NCI-H2227 treated with DMSO at 0.1 percent for 48 hours (cell line): ENCODE measurements around the gene NPLOC4.
"Not testable (repeated sequence)": the region's sequence is repeated elsewhere in the genome, so short reads cannot be mapped to it uniquely, and the experiment has no call there.

Source experiments
- DNase-seq: peaks from one replicate; lab custom pipeline; 2025; lab: John Stamatoyannopoulos, UW

Gene NPLOC4

DNA sequence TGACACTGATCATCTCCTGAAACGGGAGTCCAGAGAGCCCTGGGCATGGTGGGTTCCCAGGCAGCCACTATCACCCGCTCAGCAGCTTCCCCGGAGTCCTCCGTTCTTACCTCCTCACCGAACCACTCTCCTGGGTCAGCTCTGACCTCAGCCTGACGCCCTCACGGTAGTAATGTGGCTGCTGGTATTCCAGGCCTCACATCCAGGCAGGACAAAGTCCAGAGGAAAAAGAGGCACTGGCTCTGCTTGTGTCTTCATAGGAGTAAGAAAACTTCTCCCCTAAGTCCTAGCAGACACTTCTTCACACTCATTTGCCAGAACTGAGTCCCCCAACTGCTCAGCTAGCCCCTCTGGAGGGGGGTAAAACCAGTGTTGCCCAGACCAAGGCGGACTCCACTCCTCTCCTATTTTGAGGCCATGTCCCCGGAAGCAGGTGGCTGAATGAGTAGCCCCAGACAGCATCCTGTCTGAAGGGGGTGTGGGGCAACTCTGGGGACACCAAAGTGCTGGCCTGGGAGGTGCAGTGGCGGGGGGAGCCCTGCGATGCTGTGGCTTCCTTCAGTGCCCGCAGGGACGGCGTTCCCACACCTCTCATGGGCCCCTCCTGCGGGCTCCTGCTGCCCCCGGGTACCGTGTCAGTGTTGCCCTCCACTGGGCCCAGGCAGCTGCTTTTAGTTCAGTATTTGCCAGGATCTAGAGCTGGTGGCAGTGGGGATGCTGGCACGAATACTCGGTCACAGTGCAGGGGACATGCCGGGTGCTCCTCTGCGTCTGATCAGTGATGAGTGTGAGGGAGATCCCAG lies 103.4 kb downstream of the NPLOC4 start:
- no peak for DNase-seq

DNA sequence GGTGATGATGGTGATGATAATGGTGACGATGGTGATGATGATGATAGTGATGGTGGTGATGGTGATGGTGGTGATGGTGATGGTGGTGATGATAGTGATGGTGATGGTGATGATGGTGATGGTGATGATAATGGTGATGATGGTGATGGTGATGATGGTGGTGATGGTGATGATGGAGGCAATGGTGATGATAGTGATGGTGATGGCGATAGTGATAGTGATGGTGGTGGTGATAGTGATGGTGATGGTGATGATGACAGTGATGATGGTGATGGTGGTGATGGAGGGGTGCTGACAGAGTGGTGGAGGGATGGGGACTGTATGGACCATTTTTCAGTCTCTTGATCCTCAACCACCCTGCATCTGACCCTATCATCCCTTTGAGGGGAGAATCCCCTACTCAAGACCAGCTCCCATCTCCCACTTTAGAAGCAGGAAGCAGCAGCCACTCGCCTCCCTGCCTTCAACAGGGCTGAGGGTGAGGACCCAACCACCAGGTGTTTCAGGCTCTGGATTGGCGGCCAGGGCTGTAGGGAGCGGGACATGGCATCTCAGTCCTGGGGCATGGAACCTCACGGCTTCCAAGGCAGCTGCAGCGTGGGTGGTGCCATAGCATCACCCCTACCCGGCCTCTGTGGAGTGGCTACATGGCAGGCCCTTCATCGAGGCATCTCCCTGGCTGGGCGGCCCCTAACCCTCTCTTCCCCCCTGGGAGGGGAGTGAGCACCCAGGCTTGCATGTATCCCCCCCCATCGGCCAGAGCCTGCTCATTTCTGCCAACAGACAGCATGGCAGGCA lies 104.2 kb downstream of the NPLOC4 start:
- no peak for DNase-seq

DNA sequence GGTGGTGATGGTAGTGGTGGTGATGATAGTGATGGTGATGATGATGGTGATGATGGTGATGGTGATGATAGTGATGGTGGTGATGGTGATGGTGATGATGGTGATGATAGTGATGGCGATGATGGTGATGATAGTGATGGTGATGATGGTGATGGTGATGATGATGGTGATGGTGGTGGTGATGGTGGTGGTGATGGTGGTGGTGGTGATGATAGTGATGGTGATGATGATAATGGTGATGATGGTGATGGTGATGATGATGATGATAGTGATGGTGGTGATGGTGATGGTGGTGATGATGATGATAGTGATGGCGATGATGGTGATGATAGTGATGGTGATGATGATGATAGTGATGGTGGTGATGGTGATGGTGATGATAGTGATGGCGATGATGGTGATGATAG lies 104.9 kb downstream of the NPLOC4 start:
- not testable (repeated sequence) for DNase-seq

DNA sequence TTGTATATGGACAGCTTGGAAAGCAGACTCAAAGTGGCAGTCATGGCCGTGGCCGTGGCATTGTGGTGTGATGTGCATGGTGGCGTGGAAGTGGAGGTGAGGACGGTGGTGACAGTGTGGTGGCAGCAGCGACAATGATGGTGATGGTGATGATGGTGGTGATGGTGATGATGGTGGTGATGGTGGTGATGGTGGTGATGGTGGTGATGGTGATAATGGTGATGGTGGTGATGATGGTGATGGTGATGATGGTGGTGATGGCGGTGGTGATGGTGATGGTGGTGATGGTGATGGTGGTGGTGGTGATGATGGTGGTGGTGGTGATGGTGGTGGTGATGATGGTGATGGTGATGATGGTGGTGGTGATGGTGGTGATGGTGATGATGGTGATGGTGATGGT lies 105.9 kb downstream of the NPLOC4 start:
- not testable (repeated sequence) for DNase-seq

DNA sequence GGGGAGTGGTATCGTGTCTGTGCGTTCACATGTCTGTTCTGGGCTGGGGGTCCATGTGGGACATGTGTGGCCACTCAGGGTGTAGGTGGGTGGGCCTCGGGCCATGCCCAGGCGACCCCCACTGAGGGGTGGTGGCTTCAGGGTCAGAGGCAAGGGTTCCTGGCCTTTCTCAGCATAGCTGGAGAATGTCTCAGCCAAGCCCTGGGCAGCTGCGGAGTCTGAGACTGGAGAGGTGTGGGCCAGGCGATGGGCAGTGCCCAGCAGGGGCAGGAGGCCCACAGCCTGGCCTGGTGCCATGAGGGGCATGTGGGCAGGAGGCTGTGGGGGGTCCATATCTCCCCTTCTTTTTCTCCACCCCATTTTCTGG lies 107.5 kb downstream of the NPLOC4 start:
- no peak for DNase-seq

DNA sequence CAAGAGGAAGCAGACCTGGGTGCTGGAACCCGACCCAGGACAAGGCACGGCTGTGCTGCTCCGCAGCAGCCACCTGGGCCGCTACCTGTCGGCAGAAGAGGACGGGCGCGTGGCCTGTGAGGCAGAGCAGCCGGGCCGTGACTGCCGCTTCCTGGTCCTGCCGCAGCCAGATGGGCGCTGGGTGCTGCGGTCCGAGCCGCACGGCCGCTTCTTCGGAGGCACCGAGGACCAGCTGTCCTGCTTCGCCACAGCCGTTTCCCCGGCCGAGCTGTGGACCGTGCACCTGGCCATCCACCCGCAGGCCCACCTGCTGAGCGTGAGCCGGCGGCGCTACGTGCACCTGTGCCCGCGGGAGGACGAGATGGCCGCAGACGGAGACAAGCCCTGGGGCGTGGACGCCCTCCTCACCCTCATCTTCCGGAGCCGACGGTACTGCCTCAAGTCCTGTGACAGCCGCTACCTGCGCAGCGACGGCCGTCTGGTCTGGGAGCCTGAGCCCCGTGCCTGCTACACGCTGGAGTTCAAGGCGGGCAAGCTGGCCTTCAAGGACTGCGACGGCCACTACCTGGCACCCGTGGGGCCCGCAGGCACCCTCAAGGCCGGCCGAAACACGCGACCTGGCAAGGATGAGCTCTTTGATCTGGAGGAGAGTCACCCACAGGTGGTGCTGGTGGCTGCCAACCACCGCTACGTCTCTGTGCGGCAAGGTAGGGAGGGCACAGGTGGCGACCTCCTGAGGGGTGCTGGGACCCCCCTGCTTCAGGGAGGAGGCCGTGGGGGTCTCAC lies 108.1 kb downstream of the NPLOC4 start:
- no peak for DNase-seq

DNA sequence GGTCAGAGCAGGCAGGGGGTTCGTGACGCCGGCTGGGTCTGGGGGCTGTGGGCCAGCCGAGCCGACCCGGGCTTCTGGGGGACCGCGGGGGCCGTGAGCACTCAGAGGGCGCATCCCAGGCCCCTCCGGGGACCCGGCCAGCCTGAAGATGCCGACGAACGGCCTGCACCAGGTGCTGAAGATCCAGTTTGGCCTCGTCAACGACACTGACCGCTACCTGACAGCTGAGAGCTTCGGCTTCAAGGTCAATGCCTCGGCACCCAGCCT lies 108.6 kb downstream of the NPLOC4 start:
- no peak for DNase-seq

DNA sequence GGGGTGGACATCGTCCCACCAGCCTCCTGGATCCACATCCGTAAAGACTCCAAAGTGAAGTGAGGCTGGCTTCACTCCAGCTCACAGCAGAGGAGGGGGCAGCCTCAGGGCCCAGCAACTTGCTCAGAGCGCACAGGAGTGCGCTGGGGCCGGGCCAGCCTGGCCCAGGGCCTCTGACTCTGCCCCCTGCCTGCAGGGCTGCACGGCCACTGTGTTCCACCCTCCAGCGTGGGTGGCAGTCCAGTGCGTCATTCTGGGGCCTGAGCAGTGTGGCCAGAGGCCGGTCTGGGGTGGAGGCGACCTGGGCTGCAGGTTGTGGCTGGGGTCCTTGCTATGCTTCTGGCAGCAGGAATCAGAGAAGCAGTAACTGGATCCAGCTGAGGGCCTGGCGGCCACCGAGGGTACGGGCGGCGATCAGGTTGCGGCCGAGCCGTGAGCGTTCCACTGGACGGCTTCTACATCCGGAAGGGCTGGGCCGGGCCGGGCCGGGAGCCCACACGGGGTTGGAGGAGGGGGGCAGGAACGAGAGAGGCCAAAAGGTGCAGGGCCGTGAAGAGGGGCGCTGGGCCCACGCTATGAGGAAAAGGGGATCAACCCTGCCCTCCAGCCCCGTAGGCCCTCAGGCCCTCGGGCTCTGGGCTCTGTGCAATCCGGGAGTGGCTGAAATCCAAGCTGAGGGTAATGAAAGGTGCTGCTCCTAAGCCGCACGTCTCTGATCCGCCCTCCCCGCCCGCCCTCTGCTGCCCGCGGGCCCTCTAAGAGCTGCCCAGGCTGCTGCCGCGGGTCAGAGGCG lies 109.1 kb downstream of the NPLOC4 start, which contains the start of gene FSCN2:
Gene FSCN2, plus strand, starts transcription at position 787 of the 793 bp plus-strand sequence. CDS start 155 bp downstream, outside the sequence.
- no peak for DNase-seq

DNA sequence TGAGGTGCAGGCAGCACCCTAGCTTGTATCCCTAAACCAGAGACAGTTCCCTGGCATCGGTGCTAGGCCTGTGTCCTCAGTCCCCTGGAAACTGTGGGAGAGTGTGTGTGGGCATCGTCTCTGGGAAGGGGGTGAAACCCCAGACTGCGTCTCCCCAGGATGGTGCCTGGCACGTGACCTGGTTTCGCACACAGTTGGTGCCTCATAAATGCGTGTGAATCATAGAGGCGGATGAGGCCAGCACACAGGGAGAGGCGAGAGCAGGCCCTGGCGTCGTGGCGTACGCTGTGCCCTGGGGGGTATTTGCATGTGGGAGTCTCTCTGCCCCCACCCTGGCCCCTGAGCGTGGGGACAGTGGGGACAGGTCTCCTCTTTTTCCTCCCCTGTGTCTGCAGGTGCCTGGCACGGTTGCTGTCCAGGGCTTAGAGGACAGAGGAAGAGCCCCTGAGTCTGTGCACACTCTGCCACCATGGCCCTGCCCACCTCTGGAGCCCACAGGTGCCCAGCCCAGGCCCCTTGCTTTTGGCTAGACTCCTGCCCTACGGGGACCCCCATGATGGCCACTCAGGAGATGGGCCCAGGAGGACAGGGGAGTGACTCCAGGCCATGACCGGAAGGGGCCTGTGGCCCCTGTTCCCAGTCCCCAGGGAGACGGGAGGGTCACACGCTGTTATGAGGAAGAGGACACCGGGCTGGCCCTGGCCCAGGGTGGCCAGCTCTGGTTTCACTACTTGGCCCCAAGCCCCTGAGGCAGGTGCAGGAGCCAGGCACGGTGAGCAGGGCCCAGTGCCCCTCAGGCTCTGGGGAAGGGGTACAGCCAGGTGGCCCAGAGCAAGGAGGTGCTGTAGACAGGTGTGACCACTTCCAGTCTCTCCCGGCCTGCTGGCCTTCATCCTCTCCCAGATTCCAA lies 110.0 kb downstream of the NPLOC4 start:
- no peak for DNase-seq

DNA sequence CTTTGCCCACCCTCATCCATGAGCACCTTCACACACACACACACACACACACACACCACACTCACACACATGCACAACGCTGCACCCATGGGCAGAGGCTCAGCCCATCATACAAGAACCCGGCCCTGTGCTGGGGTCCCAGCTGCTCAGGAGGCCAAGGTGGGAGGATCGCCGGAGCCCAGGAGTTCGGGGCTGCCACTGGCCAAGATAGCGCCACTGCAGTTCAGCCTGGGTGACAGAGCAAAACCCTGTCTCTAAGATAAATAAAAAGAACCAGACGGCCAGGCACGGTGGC lies 112.1 kb downstream of the NPLOC4 start:
- DNase-seq: no peak

DNA sequence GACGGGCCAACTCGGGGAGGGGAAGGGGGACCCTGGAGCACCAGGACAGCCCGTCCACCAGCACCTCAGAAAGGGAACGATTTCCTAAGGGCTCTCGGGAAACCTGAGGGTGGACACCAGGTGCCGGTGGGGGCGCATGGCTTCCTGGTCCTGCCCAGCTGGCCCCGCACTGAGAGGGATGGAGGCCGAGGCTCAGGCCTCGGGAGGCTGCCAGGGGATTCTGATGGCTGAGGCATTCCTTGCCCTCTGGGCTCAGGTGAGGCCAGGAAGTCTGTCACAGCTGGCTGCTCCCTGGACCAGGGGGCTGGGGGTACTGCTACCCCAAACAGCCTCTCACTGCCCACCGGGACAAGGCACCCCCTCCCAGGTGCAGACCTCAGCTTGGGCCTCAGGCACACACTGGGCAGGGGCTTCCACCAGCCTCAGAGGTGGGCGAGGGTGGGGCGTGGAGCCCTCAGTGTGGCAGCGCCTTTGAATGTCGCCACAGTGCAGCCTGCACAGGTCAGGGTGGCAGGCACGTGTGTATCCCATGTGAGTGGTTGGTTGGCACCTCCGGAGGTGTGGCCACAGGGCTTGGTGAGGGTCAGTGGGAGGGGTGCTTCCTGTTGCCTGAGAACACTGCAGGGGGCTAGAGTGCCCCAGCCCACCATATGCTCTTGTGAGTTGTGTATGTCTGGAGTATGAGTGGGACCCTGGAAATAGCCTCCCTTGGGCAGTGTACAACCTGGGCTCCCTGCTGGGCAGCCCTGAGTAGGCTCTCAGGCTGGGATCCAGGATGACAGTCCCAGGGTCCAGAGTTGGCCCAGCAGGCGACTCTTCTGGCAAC lies 112.7 kb downstream of the NPLOC4 start:
- DNase-seq: no peak

DNA sequence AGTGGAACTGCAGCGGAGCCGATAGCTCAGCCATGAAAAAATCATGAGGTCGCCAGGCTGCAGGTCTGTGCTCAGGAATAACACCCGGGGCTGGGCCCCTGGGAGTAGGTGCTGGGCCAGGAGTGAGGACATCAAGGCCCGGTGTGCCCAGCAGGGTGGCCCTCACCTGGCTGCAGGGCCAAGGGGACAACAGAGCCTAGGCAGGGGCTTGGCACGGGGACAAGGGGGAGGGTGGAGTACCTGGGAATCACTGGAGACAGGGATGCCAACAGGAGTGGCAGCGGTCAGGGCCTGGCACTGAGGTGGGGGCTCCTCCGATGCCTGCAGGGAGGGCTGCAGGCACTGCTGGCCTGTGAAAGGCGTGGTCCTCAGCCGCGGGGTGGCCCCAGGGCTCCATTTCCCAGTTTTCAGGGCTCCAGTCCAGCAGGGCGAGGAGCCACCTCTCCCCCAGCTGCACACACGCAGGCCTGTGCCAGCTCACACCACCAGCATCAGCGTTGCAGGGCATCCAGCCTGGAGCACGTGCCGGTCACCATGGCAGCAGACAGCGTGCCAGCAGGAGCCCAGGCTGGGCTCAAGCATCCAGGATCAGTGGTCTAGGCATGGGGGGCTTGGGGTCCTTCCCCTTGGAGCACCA lies 113.4 kb downstream of the NPLOC4 start:
- peak; percentile 27 for DNase-seq

DNA sequence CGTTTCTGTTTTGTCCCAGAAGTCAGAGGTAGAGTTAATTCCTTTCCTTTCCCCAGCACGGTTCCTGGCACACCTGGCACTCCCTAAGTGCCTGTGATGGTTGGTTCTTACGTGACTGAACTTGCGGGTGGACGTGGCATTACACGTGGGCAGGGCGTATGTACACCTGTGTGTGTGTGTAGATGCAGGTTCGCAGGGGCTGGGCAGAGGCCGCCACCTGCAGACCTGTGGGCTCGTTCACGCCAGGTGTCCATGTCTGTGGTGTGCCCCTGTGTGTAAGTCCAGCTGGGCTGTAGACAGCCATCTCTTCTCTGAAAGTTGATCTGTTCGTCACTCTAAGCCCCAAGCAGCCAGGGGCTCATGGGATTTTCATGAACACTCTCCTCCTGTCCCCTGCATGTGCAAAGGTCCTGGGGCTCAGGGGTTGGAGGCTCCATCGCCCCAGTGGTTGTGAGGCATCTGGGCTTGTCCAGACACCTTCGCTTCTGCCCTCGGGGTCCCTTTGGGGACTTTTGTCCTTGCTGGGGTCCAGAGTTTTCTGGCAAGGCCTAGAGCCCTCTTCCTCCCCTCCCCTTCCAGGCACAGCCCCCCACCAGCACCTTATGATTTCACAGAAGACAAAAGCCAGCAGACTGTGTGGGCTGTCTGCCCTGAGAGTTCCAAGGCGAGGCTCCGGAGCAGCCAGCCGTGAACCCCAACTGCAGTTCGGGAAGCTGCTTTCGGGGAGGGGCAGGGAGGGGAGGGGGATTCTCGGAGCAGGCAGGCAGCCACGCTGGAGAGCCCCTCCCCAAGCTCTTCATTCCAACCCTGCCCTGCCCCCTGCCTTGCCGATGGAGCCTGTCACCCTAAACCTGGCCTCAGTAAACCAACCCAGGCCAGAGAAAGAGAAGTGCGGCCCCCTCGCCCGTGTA lies 114.2 kb downstream of the NPLOC4 start:
- DNase-seq: no peak

DNA sequence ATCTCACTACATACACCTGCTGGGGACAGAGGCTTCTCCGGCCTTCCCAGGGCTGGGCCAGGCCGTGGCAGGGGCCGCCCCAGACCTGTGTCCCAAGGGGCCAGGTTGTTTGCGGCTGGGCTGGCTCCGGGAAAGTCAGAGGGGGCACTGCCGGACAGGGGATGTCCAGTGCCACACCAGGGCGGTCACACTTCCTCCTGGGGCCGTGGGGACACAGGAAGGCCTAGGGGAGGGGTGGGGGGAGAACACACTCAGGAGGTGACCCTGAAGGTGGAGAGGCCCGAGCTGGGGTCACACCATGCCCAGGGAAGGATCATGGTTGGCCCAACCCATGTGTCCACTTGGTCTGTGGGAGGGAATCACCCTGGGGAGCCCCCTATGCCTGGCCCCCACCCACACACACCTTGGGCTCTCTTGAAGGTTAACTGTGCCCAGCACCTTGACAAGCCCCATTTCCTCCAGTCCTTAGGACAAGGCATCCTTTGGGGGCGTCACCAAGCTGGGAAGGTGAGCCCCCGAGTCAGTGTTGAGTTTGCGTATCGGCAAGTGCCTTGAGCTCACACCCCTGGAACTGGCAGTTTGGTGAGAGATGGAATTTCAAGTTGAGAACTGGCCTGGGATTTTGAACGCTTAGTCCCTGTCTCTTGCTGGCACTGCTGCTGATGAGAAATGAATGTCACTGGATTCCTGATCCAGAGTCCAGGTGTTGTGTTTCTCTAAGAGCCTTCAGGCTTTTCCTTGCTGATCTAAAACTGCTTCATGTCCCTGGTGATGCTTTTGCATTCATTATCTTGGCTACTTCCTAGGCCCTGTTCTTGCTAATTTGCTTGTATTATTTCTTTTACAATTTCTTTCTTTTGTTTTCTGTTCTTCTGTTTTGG lies 116.7 kb downstream of the NPLOC4 start:
- DNase-seq: no peak

DNA sequence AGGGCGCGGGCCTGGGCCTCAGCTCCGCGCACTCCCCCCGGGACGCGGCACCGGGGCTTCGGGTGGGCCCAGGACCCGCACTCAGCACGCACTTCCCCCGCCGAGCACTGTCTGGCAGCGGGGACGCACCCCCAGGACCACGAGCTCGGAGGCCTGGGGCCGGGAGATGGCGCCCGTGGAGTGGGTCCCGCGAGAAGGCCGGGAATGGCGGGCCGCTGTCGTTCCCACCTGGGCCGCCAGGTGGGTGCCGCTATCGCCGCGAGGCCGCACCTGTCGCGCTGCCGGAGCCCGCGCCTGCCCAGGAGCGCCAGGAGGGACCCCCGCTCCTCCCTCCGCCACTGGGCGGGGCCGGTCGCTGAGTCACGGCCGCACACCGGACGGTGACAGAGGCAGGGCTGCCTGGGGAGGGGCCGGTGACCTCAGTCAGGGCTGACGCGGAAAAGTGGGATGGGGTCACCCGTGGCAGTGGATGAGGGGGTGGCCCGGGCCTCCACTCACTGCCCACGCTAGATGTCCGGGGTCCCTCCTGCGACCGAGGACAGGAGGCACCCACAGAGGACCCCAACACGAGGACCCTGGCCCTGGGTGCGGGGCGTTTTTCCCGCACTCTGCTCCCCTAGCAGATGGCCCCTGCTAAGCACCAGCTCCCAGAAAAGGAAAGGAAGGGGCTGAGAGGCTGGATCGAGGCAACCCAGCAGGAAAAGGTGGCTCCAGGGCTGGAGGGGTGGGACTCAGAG lies 117.5 kb downstream of the NPLOC4 start:
- no peak for DNase-seq

DNA sequence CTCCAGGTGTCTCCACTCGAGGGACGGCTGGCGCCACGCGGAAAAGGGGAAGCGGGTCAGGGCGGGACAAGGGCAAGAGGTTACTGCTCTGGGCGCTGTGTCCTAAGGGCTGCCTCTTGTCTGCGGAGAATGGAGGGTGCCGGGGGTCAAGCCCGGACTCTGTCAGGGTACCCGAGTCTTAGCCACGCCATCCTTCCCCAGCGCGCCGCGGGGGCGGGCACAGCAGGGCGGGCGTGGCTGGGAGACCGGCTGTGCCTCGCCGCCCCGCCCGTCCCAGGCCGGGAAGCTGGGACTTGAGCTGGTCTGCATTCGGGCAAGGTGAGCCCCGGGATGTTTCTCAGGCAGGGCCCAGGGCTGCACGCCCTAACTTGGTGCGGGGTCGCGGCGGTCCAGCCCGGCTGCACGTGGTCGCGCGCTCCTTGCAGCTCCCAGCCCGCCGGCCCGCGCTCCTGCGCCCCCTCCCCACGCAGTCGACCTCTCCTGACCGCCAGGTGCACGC lies 118.1 kb downstream of the NPLOC4 start:
- no peak for DNase-seq
